Left ventricle myocardium inferior (tissue), 1 donor: ENCODE measurements around the gene NUDT5. TPM values are rescaled to one million over a fixed set of nuclear protein-coding genes. Genes with fewer than 3 reads are reported as not detected.

Experiments used
- DNase-seq: peaks from one replicate; pipeline ENCODE4 v3.0.0-alpha.2; 2020
- H3K27ac ChIP-seq: fragments of 200-600 bp; replicated peaks from 2 replicates; pipeline ENCODE4 v1.8.0; 2021
- H3K27me3 ChIP-seq: fragments of 200-600 bp; 2 replicates; pipeline ENCODE4 v1.8.0; 2021; ENCODE audit warnings: low read depth
- H3K36me3 ChIP-seq: fragments of 200-600 bp; 2 replicates; pipeline ENCODE4 v1.8.0; 2021
- H3K4me1 ChIP-seq: fragments of 200-600 bp; 2 replicates; pipeline ENCODE4 v1.8.0; 2021
- H3K4me3 ChIP-seq: fragments of 200-600 bp; 2 replicates; pipeline ENCODE4 v1.8.0; 2021; ENCODE audit warnings: mild to moderate bottlenecking, moderate library complexity
- H3K9me3 ChIP-seq: fragments of 200-600 bp; replicated peaks from 2 replicates; pipeline ENCODE4 v1.8.0; 2021
- CTCF ChIP-seq: fragments of 200-600 bp; IDR thresholded peaks from 2 replicates; pipeline ENCODE4 v1.8.0; 2021; ENCODE audit warnings: antibody characterized with exemption, mild to moderate bottlenecking, borderline replicate concordance
- intact Hi-C: fragments of 100-400 bp; cut with micrococcal nuclease; formaldehyde crosslinking; loops from one replicate; pipeline ENCODE4 v1.11.0; 2022
- total RNA-seq: library from RNA; stranded (reverse); fragmentation: NEBNext Ultra II Directional; extraction: Animal tissue kit (Norgen Biotek cat#: 25700); gene quantifications from one replicate; pipeline ENCODE4 v1.2.1, GENCODE V29; 2021
- donor health status: DM: no; HTN: yes; CAD: no; lungs with severe emphysema.

Gene NUDT5
- total RNA-seq, 1 donor from 2014 or later, result 8.6 TPM

DNA sequence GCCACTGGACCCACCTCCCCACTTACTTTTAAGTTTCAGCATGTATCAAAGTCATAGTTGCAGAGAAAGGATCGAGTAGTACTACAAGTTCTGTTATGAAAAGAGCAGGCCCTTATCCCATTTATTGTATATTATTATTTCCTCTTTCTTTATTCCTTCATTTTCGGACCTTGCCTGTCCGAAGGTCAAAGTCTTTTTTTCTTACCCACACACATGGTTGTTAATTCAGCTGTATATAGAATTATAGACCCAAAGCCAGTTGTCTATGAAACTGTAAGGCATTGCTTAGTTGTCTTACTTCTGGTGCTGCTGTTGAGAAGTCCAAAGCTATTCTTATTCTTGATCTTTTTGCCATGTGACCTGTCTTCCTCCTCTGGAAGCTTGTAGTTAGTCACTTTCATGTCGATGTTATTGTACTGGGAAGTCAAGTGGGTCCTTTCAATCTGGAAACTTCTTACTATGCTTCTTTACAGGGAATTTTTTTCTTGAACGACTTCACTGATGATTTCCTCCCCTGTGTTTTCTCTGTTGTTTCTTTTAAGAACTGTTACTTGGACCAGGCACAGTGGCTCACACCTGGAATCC, 8.3 kb downstream of the NUDT5 start:
- H3K27ac ChIP-seq, result no peak overlapping the region
- peaks cover 44% of the 10 kb centered on the region for H3K36me3 ChIP-seq
- intact Hi-C loops, result no loop called here
- no peak for TF ChIP-seq CTCF
- no peaks in the 10 kb centered on the region for H3K27me3 ChIP-seq
- no peaks in the 10 kb centered on the region for H3K4me1 ChIP-seq
- H3K4me3 ChIP-seq, result no peak overlapping the region
- no peaks in the 10 kb centered on the region for H3K9me3 ChIP-seq
- DNase-seq, result no peak

- no peak for TF ChIP-seq CTCF
- intact Hi-C loops, result no loop called here
- H3K27ac ChIP-seq, result no peak overlapping the region
- H3K9me3 ChIP-seq, result no peaks in the 10 kb centered on the region
- DNase-seq, result no peak
- H3K4me1 ChIP-seq, result no peaks in the 10 kb centered on the region
- H3K36me3 ChIP-seq, result peaks cover 45% of the 10 kb centered on the region
- H3K27me3 ChIP-seq, result no peaks in the 10 kb centered on the region
- H3K4me3 ChIP-seq, result no peak overlapping the region
Observed at GRCh38 chr10:12186323-12186722, 9.4 kb downstream of the NUDT5 start.

- TF ChIP-seq CTCF, result no peak
- DNase-seq, result no peak
- Histone ChIP-seq H3K36me3 (peaks cover 60% of the 10 kb centered on the region), H3K4me1 (no peaks in the 10 kb centered on the region), H3K27me3 (no peaks in the 10 kb centered on the region), H3K27ac (no peak overlapping the region), H3K4me3 (no peak overlapping the region), H3K9me3 (no peaks in the 10 kb centered on the region)
- intact Hi-C loops, result no loop called here
Observed at GRCh38 chr10:12184165-12184564, 11.5 kb downstream of the NUDT5 start.

GRCh38 chr10:12181065-12181775, 14.5 kb downstream of the NUDT5 start:
- Histone ChIP-seq H3K9me3 (no peaks in the 10 kb centered on the region), H3K4me1 (no peaks in the 10 kb centered on the region), H3K36me3 (peaks cover 80% of the 10 kb centered on the region), H3K4me3 (no peak overlapping the region), H3K27me3 (no peaks in the 10 kb centered on the region), H3K27ac (no peak overlapping the region)
- intact Hi-C loops, result no loop called here
- no peak for TF ChIP-seq CTCF
- no peak for DNase-seq

GRCh38 chr10:12180221-12180974, 15.3 kb downstream of the NUDT5 start:
- no peak for DNase-seq
- Histone ChIP-seq H3K9me3 (no peaks in the 10 kb centered on the region), H3K27me3 (no peaks in the 10 kb centered on the region), H3K36me3 (peaks cover 80% of the 10 kb centered on the region), H3K4me3 (no peak overlapping the region), H3K4me1 (no peaks in the 10 kb centered on the region), H3K27ac (no peak overlapping the region)
- no peak for TF ChIP-seq CTCF
- intact Hi-C loops, result no loop called here
